ENCODE results near the gene ZNF445.
"Not testable (repeated sequence)": the region's sequence is repeated elsewhere in the genome, so short reads cannot be mapped to it uniquely, and the experiment has no call there.

Gene ZNF445

GRCh38 chr3:44468572-44469520 is 8.6 kb downstream of the ZNF445 start:
- no peak overlapping the region for H3K4me3 Mint-ChIP-seq
- H3K27me3 Mint-ChIP-seq: no peaks in the 10 kb centered on the region
- no peak overlapping the region for H3K27ac Mint-ChIP-seq
- H3K4me1 Mint-ChIP-seq (ENCODE audit: low read depth): peaks cover 27% of the 10 kb centered on the region
- intact Hi-C loops (cut with micrococcal nuclease): no loop called here
- H3K9me3 Mint-ChIP-seq: no peaks in the 10 kb centered on the region
- H3K36me3 Mint-ChIP-seq (ENCODE audit: low read depth): peaks cover 54% of the 10 kb centered on the region

GRCh38 chr3:44468099-44468537 is 9.4 kb downstream of the ZNF445 start:
- H3K27me3 Mint-ChIP-seq; H3K27ac Mint-ChIP-seq; H3K9me3 Mint-ChIP-seq; H3K4me3 Mint-ChIP-seq; intact Hi-C loops (cut with micrococcal nuclease): not testable (repeated sequence)
- H3K36me3 Mint-ChIP-seq (ENCODE audit: low read depth): peaks cover 61% of the 10 kb centered on the region
- peaks cover 27% of the 10 kb centered on the region for H3K4me1 Mint-ChIP-seq (ENCODE audit: low read depth)

- H3K27ac Mint-ChIP-seq: no peak overlapping the region
- H3K9me3 Mint-ChIP-seq: peaks cover 3% of the 10 kb centered on the region
- H3K36me3 Mint-ChIP-seq (ENCODE audit: low read depth): peaks cover 70% of the 10 kb centered on the region
- intact Hi-C loops (cut with micrococcal nuclease): no loop called here
- peaks cover 27% of the 10 kb centered on the region for H3K4me1 Mint-ChIP-seq (ENCODE audit: low read depth)
- H3K4me3 Mint-ChIP-seq: no peak overlapping the region
- H3K27me3 Mint-ChIP-seq: no peaks in the 10 kb centered on the region
These were observed 10.2 kb downstream of the ZNF445 start for GRCh38 chr3:44467241-44467640.

GRCh38 chr3:44464920-44465319 is 12.6 kb downstream of the ZNF445 start:
- H3K27me3 Mint-ChIP-seq; intact Hi-C loops (cut with micrococcal nuclease); H3K4me3 Mint-ChIP-seq; H3K27ac Mint-ChIP-seq: not testable (repeated sequence)
- Mint-ChIP-seq H3K4me1 (ENCODE audit: low read depth) (peaks cover 13% of the 10 kb centered on the region), H3K36me3 (ENCODE audit: low read depth) (peaks cover 74% of the 10 kb centered on the region), H3K9me3 (peaks cover 24% of the 10 kb centered on the region)

GRCh38 chr3:44464509-44464908 is 13.0 kb downstream of the ZNF445 start:
- Mint-ChIP-seq H3K4me1 (ENCODE audit: low read depth) (peaks cover 11% of the 10 kb centered on the region), H3K36me3 (ENCODE audit: low read depth) (peaks cover 71% of the 10 kb centered on the region), H3K27ac (no peak overlapping the region), H3K27me3 (no peaks in the 10 kb centered on the region), H3K9me3 (peaks cover 24% of the 10 kb centered on the region), H3K4me3 (no peak overlapping the region)
- intact Hi-C loops (cut with micrococcal nuclease): no loop called here

GRCh38 chr3:44460050-44460449 is 17.4 kb downstream of the ZNF445 start:
- intact Hi-C loops (cut with micrococcal nuclease): not testable (repeated sequence)

GRCh38 chr3:44455318-44455717 is 22.2 kb downstream of the ZNF445 start:
- no peak overlapping the region for H3K4me3 Mint-ChIP-seq
- intact Hi-C loops (cut with micrococcal nuclease): no loop called here
- H3K27me3 Mint-ChIP-seq: no peaks in the 10 kb centered on the region
- H3K9me3 Mint-ChIP-seq: peaks cover 2% of the 10 kb centered on the region
- H3K4me1 Mint-ChIP-seq (ENCODE audit: low read depth): no peaks in the 10 kb centered on the region
- peaks cover 78% of the 10 kb centered on the region for H3K36me3 Mint-ChIP-seq (ENCODE audit: low read depth)
- H3K27ac Mint-ChIP-seq: no peak overlapping the region

More at GRCh38 chr3:44460050-44460449, 17.4 kb downstream of the ZNF445 start:
- Mint-ChIP-seq H3K9me3 (peaks cover 24% of the 10 kb centered on the region), H3K36me3 (ENCODE audit: low read depth) (peaks cover 87% of the 10 kb centered on the region)
- not testable (repeated sequence) for H3K4me3 Mint-ChIP-seq; H3K27me3 Mint-ChIP-seq; H3K4me1 Mint-ChIP-seq (ENCODE audit: low read depth); H3K27ac Mint-ChIP-seq

GRCh38 chr3:44454258-44454657 is 23.2 kb downstream of the ZNF445 start:
- Mint-ChIP-seq H3K27me3 (no peaks in the 10 kb centered on the region), H3K36me3 (ENCODE audit: low read depth) (peaks cover 84% of the 10 kb centered on the region), H3K9me3 (peaks cover 2% of the 10 kb centered on the region), H3K4me3 (no peak overlapping the region), H3K27ac (no peak overlapping the region), H3K4me1 (ENCODE audit: low read depth) (no peaks in the 10 kb centered on the region)
- intact Hi-C loops (cut with micrococcal nuclease): no loop called here

GRCh38 chr3:44451441-44451840 is 26.0 kb downstream of the ZNF445 start:
- Mint-ChIP-seq H3K4me1 (ENCODE audit: low read depth) (no peaks in the 10 kb centered on the region), H3K4me3 (no peak overlapping the region), H3K27ac (no peak overlapping the region), H3K27me3 (no peaks in the 10 kb centered on the region), H3K36me3 (ENCODE audit: low read depth) (peaks cover 87% of the 10 kb centered on the region), H3K9me3 (peaks cover 18% of the 10 kb centered on the region)
- intact Hi-C loops (cut with micrococcal nuclease): no loop called here

GRCh38 chr3:44446929-44447328 is 30.5 kb downstream of the ZNF445 start:
- intact Hi-C loops (cut with micrococcal nuclease): no loop called here
- Mint-ChIP-seq H3K27ac (no peak overlapping the region), H3K4me1 (ENCODE audit: low read depth) (peaks cover 12% of the 10 kb centered on the region), H3K9me3 (peaks cover 18% of the 10 kb centered on the region), H3K27me3 (no peaks in the 10 kb centered on the region), H3K4me3 (no peak overlapping the region), H3K36me3 (ENCODE audit: low read depth) (peaks cover 91% of the 10 kb centered on the region)

- H3K9me3 Mint-ChIP-seq: peaks cover 18% of the 10 kb centered on the region
- intact Hi-C loops (cut with micrococcal nuclease): no loop called here
- H3K36me3 Mint-ChIP-seq (ENCODE audit: low read depth): peaks cover 85% of the 10 kb centered on the region
- H3K4me1 Mint-ChIP-seq (ENCODE audit: low read depth): peaks cover 23% of the 10 kb centered on the region
- no peaks in the 10 kb centered on the region for H3K27me3 Mint-ChIP-seq
- no peak overlapping the region for H3K27ac Mint-ChIP-seq
- H3K4me3 Mint-ChIP-seq: no peak overlapping the region
These were observed 31.7 kb downstream of the ZNF445 start for GRCh38 chr3:44445786-44446185.

- Mint-ChIP-seq H3K36me3 (ENCODE audit: low read depth) (peaks cover 78% of the 10 kb centered on the region), H3K27me3 (no peaks in the 10 kb centered on the region), H3K4me3 (no peak overlapping the region), H3K27ac (no peak overlapping the region), H3K9me3 (peaks cover 18% of the 10 kb centered on the region), H3K4me1 (ENCODE audit: low read depth) (peaks cover 30% of the 10 kb centered on the region)
- intact Hi-C loops (cut with micrococcal nuclease): no loop called here
These were observed 32.4 kb downstream of the ZNF445 start for GRCh38 chr3:44444896-44445691.

GRCh38 chr3:44444437-44444836 is 33.0 kb downstream of the ZNF445 start:
- Mint-ChIP-seq H3K27me3 (no peaks in the 10 kb centered on the region), H3K9me3 (peaks cover 18% of the 10 kb centered on the region), H3K27ac (no peak overlapping the region), H3K4me1 (ENCODE audit: low read depth) (peaks cover 34% of the 10 kb centered on the region), H3K4me3 (no peak overlapping the region), H3K36me3 (ENCODE audit: low read depth) (peaks cover 71% of the 10 kb centered on the region)
- intact Hi-C loops (cut with micrococcal nuclease): no loop called here

Data from dendritic cell treated with granulocyte-macrophage colony-stimulating factor and Interleukin-4, amounts not matched to agents 40 ng/mL and 50 ng/mL, for 4 days (primary cell).